GM19372 (cell line): ENCODE results near the gene SFSWAP.
"Not testable (repeated sequence)": the region's sequence is repeated elsewhere in the genome, so short reads cannot be mapped to it uniquely, and the experiment has no call there.

Experiments
- ATAC-seq: cut with Tn5 transposase; IDR thresholded peaks from one replicate; pipeline ENCODE4 v1.9.1; 2021; ENCODE audit warnings: mild to moderate bottlenecking, low read depth, moderate library complexity; ENCODE audit not compliant: unreplicated experiment

The SFSWAP gene

GRCh38 chr12:131678389-131679181, 32.3 kb upstream of the SFSWAP start:
- not testable (repeated sequence) for ATAC-seq

DNA sequence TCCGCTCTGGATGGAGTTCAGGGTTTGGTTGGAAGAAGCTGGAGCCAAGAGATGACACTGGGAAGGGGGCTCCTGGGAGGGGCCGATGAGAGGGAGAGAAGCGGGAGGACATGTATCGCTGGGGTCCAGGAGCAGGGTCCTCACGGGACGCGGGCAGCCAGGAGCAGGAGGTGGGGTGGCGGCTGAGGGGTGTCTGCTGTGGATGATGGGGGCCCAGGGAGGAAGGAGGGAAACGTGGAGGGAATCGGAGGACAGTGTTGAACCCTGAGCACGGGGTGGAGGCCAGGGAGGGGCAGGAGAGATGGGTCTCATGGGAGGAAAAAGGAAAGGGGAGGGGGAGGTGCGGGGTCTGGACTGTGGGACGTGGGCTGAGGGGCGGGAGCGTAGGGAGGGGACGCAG, 31.7 kb upstream of the SFSWAP start:
- ATAC-seq: not testable (repeated sequence)

DNA sequence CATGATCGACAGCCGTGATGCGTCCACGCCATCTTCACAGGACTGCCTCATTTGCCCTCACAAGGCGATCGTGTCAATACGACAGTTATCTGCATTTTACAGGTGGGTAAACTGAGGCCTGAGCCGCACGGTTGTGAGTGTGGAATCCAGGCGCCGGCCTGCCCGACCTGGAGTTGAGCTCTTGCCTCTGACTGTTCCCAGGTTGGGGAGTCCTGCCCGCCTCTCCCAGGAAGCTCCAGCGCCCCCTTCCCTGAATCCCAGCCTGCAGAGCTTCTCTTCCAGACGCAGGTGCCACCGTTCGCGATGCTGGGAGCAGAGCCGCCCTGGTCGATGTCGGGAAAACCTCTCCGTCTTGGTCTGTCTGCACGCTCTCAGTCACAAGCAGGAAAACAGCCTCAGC, 31.1 kb upstream of the SFSWAP start:
- ATAC-seq: not testable (repeated sequence)

DNA sequence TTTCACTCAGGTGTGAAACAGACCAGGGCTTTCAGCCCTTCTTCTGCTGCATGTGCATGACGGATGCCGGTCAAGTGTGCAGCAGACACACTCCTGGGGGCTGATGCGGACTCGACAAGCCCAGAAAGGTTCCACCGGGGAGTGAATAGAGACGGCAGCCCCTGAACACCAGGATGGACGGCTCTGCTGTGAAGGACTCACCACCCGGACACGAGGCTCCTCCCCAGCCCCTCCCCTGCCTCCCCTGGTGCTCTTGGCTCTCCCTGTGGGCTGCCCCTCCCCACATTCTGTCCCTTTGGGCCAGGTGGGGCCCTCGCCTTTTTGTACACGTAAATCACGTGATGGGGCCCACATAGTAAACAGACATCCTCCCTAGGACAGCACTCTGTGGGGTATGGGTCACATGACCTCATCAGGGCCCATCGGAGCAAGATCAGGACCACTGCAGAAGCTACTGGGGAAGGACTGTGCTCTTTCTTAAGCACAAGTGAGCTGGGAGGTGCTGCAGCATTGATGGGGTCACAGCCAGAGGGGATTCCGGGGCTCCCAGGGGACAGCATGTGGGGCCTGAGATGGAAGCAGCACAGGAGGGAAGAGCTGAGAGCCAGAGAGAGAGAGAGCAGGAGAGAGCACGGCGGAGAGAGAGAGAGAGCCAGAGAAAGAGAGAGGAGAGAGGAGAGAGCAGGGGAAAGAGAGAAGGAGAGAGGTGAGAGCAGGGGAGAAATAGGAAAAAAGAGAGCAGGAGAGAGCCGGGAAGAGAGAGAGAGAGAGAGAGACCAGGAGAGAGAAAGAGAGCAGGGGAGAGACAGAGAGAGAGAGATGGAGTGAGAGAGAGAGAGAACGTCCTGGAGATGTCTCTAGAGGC, 30.3 kb upstream of the SFSWAP start:
- not testable (repeated sequence) for ATAC-seq

DNA sequence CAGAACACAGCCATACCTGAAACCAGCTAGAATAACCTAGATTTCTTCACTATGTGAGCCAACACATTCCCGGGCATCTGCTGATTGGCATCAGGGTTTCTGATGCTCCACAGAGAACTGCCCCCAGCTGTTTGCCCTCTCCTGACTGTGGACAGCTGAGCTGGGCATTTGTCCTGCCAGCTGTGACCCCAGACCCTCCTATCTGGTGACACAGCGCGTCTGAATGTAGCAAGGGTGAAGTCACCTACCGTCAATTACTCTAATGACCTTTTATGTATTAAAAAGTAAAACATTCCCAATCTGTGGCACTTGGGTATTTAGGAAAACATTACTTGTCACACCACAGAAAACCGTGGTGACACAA, 29.7 kb upstream of the SFSWAP start:
- ATAC-seq: no peak

DNA sequence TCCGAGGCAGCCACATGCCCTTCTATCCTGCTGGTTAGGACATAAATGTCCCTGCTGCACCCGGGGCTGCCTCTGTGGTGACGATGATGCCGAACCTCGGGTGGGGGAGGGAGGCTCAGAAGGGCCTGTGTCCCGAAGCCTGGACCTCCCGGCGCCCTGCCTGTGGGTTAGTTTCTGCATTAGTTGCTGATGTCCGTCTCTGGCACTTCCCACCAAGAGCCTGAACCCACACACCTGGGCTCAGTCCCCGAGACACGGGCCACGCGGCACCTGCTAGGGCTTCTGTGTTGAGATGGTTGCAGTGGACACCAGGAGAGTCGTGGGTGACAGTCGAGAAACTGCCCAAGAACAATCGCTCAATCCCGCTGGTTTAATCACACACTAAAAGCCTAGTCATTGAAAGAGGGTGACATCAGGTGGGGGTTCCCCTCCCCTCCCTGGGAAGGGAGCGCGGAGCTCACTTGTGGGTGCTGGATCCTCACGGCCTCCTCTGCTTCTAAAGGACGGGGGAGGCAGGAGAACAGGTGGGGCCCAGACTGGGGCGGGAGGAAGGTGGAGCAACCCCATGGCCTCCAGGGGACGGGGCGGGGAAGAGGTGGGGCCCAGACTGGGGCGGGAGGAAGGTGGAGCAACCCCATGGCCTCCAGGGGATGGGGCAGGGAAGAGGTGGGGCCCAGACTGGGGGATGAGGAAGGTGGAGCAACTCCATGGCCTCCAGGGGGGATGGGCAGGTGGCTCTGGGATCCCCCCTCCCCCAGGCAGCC, 29.0 kb upstream of the SFSWAP start:
- peak; percentile 99 for ATAC-seq

- ATAC-seq: no peak
Observed at GRCh38 chr12:131682510-131682895, 28.4 kb upstream of the SFSWAP start.

GRCh38 chr12:131683266-131684014, 27.4 kb upstream of the SFSWAP start:
- no peak for ATAC-seq

GRCh38 chr12:131684015-131684725, 26.7 kb upstream of the SFSWAP start:
- no peak for ATAC-seq

DNA sequence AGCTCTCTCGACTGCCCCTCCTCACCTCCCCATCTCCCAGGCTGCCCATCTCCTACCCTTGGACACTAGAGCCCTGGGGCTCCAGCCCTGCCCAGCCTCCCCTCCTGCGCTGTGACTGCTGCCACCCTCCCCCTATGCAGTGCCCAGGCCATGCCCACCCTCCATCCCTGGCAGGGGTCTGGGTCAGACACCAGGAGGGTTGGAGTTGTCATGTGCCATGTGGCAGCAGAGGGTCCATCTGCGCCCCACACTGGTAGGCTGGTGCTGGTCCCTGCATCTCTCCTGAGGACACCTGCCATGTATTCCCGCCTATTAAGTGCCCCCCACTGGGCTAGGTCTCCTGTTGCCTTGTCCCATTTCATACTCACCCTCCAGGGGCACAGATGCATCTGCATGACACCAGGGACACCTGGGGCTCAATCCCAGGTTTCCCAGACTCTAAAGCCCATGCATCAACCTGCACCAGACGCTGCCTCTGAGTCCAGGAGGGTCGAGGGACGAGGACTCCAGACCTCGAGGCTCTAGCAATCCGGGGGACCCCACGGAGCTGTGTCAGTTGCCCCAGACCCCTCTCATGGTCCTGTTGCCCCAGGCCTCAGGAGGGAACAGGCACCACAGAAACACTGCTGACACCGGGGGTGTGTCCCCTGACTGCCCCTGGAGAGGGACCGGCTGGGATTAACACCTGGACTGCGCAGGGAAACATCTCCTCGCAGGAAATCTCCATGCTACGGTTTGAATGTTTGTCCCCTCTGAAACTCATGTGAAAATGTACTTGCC, 23.4 kb upstream of the SFSWAP start:
- ATAC-seq: no peak

- ATAC-seq: no peak
Observed at GRCh38 chr12:131688131-131688844, 22.6 kb upstream of the SFSWAP start.

GRCh38 chr12:131688845-131689154, 22.1 kb upstream of the SFSWAP start:
- ATAC-seq: no peak

DNA sequence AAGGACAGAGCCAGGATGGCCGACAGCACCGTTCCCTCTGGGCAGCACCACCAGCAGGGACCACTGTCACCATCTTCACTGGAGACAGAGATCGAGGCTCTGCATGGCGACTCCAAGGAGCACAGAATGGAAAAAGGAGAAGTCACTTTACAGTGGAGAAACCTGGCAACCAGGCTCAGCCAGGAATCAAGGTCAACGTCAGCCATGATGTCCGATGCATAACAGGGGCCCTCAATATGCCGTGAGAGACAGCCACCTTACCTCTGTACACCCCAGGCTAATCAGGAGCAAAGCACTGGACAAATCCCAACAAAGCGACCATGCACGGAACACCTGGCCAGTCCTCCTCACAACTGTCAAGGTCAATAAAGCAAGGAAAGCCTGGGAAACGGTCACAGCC, 20.6 kb upstream of the SFSWAP start:
- no peak for ATAC-seq

- ATAC-seq: no peak
Observed at GRCh38 chr12:131692431-131692830, 18.5 kb upstream of the SFSWAP start.

GRCh38 chr12:131693149-131693548, 17.7 kb upstream of the SFSWAP start:
- no peak for ATAC-seq

DNA sequence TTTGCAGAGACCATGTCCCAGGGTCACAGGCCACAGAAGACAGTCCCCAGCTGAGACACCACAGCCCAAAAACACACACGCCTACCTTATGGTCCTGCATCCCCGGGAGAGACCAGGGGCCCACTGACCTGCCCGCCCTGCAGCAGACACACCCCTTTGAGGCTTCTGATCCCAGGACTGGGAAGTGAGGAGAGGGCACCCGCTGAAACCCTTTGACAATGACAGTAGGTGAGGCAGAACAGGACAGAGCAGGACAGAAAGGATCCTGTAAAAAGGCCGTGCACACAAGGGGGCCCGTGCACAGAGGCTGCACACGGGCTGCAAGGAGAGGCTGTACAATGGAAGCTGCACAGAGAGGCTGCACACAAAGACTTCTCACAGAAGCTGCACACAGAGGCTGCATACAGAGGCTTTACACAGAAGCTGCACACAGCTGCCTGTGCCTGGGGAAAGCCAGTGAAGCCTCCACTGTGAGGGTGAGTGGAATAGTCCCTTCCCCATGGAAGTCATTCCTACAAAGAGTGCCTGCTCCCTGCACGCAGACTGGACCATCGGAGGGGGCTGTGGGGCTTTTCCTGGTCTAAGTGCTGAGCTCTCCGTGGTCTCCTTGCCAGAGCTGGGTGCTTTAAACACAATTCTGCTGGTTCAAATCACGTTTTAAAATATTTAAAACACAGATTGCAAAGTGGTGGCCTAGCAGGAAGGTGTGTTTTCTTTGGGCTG, 16.6 kb upstream of the SFSWAP start:
- ATAC-seq: no peak

- no peak for ATAC-seq
Observed at GRCh38 chr12:131695968-131696367, 14.9 kb upstream of the SFSWAP start.

GRCh38 chr12:131698286-131698685, 12.6 kb upstream of the SFSWAP start:
- no peak for ATAC-seq
